ENCODE data around the gene TTLL10. TPM values are rescaled to one million over a fixed set of nuclear protein-coding genes. Genes with fewer than 3 reads are reported as not detected.

The TTLL10 gene
- total RNA-seq, 1 donor from 2014 or later, result not detected

GRCh38 chr1:1134300-1134970 is 39.2 kb upstream of the TTLL10 start:
- DNase-seq (ENCODE audit: low read depth), result no peak
- no peak for TF ChIP-seq CTCF (IDR thresholded peaks at IDR 0.05; ENCODE audit: insufficient read depth, low read length, poor library complexity, severe bottlenecking)
- peaks cover 7% of the 10 kb centered on the region for H3K27me3 ChIP-seq (ENCODE audit: control insufficient read depth, insufficient read depth, low read length)
- H3K36me3 ChIP-seq (ENCODE audit: control insufficient read depth, insufficient read depth, low read length), result no peaks in the 10 kb centered on the region
- H3K4me3 ChIP-seq (ENCODE audit: low read depth, low read length), result no peak overlapping the region

- Histone ChIP-seq H3K4me3 (ENCODE audit: low read depth, low read length) (no peak overlapping the region), H3K27me3 (ENCODE audit: control insufficient read depth, insufficient read depth, low read length) (peaks cover 7% of the 10 kb centered on the region), H3K36me3 (ENCODE audit: control insufficient read depth, insufficient read depth, low read length) (no peaks in the 10 kb centered on the region)
- TF ChIP-seq CTCF (IDR thresholded peaks at IDR 0.05; ENCODE audit: insufficient read depth, low read length, poor library complexity, severe bottlenecking), result no peak
- DNase-seq (ENCODE audit: low read depth), result no peak
Measured at GRCh38 chr1:1135339-1136136, 38.1 kb upstream of the TTLL10 start.

GRCh38 chr1:1136547-1137230 is 37.0 kb upstream of the TTLL10 start:
- Histone ChIP-seq H3K36me3 (ENCODE audit: control insufficient read depth, insufficient read depth, low read length) (no peaks in the 10 kb centered on the region), H3K4me3 (ENCODE audit: low read depth, low read length) (no peak overlapping the region), H3K27me3 (ENCODE audit: control insufficient read depth, insufficient read depth, low read length) (peaks cover 7% of the 10 kb centered on the region)
- TF ChIP-seq CTCF (IDR thresholded peaks at IDR 0.05; ENCODE audit: insufficient read depth, low read length, poor library complexity, severe bottlenecking), result no peak
- DNase-seq (ENCODE audit: low read depth), result no peak

- Histone ChIP-seq H3K4me3 (ENCODE audit: low read depth, low read length) (no peak overlapping the region), H3K36me3 (ENCODE audit: control insufficient read depth, insufficient read depth, low read length) (no peaks in the 10 kb centered on the region)
- no peak for TF ChIP-seq CTCF (IDR thresholded peaks at IDR 0.05; ENCODE audit: insufficient read depth, low read length, poor library complexity, severe bottlenecking)
Measured at GRCh38 chr1:1137256-1138045, 36.2 kb upstream of the TTLL10 start.

GRCh38 chr1:1140673-1141072 is 33.0 kb upstream of the TTLL10 start:
- no peak for DNase-seq (ENCODE audit: low read depth)
- H3K27me3 ChIP-seq (ENCODE audit: control insufficient read depth, insufficient read depth, low read length), result peaks cover 7% of the 10 kb centered on the region
- TF ChIP-seq CTCF (IDR thresholded peaks at IDR 0.05; ENCODE audit: insufficient read depth, low read length, poor library complexity, severe bottlenecking), result no peak
- no peak overlapping the region for H3K4me3 ChIP-seq (ENCODE audit: low read depth, low read length)
- H3K36me3 ChIP-seq (ENCODE audit: control insufficient read depth, insufficient read depth, low read length), result no peaks in the 10 kb centered on the region

More at GRCh38 chr1:1137256-1138045, 36.2 kb upstream of the TTLL10 start:
- peaks cover 7% of the 10 kb centered on the region for H3K27me3 ChIP-seq (ENCODE audit: control insufficient read depth, insufficient read depth, low read length)
- no peak for DNase-seq (ENCODE audit: low read depth)
